GM12875 (cell line): ENCODE data around the gene ATXN10.

Experiments
- H3K4me3 ChIP-seq: one replicate; pipeline ENCODE4 v1.5.1; 2011; ENCODE audit warnings: low read depth, low read length, control low read depth
- CTCF ChIP-seq: IDR thresholded peaks from 2 replicates; pipeline ENCODE4 v1.5.1; 2011; ENCODE audit warnings: low read depth, mild to moderate bottlenecking, control low read depth, inconsistent platforms, low read length, moderate library complexity, borderline replicate concordance; ENCODE audit not compliant: insufficient read depth

The ATXN10 gene

GRCh38 chr22:45771711-45772110 is 100.1 kb downstream of the ATXN10 start:
- no peak for TF ChIP-seq CTCF
- no peak overlapping the region for H3K4me3 ChIP-seq

- no peak overlapping the region for H3K4me3 ChIP-seq
- TF ChIP-seq CTCF = no peak
Measured at GRCh38 chr22:45772743-45773142, 101.1 kb downstream of the ATXN10 start.

- no peak overlapping the region for H3K4me3 ChIP-seq
- TF ChIP-seq CTCF = no peak
Measured at GRCh38 chr22:45774001-45774670, 102.5 kb downstream of the ATXN10 start.

- no peak for TF ChIP-seq CTCF
- H3K4me3 ChIP-seq = no peak overlapping the region
Measured at GRCh38 chr22:45775062-45775461, 103.4 kb downstream of the ATXN10 start.

GRCh38 chr22:45775569-45776312 is 104.1 kb downstream of the ATXN10 start:
- H3K4me3 ChIP-seq = no peak overlapping the region
- no peak for TF ChIP-seq CTCF

GRCh38 chr22:45776313-45776585 is 104.6 kb downstream of the ATXN10 start:
- no peak for TF ChIP-seq CTCF
- no peak overlapping the region for H3K4me3 ChIP-seq
